Right forelimb (tissue), 1 donor: ENCODE results near the gene C16orf92.
"Not testable (repeated sequence)": the region's sequence is repeated elsewhere in the genome, so short reads cannot be mapped to it uniquely, and the experiment has no call there.

Experiments used
- DNase-seq: peaks from one replicate; pipeline ENCODE4 v3.0.0-alpha.2; 2018

Gene C16orf92

DNA sequence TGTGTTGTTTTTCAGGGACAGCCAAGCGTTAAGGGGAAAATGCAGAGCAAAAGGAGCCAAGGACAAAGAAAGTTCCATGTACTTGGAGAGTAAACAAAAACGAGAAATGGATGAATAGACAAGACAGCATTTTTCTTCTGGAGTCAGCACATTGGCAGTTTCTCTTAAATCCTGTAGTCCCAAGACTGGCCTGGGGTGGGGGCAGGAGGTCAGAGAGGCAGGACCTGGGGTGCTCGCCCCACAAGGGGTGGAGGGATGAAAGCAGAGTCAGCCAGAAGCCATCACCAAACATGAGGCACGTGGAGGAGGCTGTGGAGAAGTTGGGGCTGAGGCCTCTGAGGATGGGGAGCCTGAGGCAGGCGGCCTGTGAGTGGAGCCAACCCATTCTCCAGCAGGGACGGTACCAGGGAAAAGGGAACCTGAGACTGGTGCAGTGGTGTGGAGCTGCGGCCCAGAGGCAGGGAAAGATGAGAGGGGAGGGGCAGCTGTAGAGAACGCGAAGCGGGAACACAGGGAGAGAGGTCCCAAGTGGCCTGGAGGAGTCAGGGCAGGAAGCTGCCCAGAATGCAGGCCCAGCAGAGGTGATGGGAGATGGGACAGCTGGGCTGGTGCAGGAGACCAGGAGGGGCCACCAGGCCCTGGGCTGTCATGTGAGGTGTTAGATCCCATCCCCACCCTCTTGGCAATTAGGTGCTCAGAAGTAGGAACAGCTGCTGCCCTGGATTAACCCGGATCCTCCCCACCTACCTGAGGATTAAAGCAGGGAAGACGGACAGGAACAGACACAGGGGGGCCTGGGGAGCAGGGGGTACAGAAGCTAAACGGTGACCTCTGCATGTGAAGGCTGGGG, 4.8 kb downstream of the C16orf92 start:
- DNase-seq: no peak

DNA sequence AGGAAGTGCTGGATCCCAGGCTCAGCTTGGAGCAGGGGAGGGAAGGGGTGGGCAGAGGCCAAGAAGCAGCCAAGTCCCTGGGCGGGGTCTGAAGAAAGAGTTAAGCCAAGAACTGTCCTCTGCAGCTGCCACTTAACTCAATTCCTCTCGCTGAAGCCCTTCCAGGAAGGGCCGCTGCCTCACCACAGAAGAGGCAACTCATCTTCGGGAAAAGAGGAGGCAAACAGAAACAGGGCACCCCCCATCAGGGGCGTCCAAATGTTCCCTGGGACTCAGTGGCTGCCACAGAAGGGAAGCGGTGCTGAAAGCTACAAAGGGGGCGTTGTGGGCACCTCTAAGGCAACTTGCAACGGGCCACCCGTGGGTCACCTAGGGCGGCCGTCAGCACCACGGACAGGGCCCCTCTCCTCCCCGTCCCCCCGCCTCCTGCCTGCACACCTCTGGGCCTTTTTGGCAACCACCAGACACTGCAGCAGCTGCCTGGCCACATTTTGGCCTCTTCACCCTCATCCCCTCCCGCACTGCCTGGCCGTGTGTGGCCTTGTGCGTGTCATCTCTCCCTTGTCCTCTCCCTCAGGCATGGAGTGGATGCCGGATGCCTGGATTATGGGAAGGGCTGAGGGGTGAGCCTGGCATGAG, 5.6 kb downstream of the C16orf92 start:
- DNase-seq: peak; percentile 66

DNA sequence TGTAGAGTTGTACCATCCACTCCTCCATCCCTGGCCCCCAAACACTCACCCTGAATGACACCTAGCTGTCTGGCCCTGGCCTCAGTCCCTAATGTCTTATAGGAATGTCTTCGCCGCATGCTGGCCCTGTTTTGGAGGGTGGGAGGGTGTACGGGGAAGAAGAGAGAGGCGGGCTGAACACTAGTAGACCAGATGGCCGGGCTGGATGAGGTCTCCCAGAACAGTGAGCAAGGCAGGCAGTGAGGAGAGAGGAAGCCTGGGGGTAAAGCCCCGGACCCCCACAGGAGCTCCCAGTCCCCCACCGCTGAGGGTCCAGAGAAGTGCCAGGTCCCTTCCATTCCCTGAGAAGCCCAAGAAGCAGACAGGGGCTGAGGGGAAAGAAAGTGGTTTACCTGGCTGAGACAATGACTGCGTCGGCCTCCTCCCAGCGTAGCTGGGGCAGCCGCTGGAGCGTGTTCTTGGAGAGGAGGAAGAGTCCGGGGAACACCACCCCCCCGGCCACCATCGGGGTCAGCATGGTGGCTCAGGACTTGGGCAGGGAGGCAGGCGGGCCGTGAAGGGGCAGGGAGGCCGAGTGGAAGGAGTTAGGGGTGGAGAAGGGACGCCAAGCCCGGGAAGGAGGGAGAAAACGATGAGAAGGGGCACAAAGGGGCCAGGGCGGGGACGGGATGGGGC, 7.2 kb downstream of the C16orf92 start:
- no peak for DNase-seq

DNA sequence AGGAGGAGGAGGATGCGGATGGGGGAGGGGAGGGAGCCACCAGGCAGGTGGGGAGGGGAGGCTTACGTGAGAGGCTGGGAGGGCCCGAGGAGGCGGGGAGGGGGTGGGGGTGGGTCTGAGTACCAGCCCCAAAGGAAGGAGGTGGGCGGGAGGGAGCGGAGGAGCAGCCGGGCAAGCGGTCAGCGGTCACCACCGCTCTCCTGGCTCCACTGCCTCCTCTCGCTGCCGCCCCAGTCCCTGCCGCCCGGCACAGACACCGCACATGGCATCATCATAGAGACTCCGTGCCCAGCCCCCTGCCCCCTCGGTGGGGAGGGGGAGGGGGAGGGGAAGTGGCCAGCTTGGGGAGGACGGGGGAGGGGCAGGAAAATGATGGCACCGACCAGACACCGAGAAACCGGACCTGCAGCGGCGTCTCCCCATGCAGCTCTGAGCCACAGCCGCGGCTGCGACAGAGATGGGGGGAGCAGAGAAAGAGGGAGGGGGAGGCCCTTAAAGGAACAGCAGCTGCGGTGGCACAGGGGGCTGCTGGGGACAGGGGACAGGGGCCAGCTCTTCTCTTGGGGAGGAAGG, 7.9 kb downstream of the C16orf92 start, which contains the start of gene TLCD3B:
TLCD3B (minus strand) TSS at position 431 of the 573 bp plus-strand sequence. CDS start 744 bp downstream, outside the sequence.
- no peak for DNase-seq

DNA sequence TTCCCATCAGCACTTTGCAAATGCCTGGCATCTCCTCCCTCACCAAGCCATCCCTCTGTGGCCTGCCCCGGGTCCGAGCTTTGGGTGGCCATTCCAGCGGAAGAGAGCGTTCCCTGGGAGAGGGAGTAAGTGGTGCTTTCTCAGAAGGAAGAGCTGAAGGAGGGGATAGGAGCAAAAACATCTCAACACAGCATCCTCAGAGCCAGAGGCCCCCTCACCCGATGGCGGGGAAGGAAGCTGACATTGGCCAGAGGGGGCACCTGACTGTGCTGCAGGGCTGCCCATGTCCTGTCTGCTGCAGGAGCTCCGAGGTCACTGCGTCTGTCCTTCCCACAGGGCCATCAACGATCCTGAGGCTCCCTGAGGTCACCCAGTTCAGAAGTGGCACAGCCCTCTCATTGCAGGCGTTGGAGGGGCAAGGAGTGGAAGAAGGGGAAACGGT, 8.5 kb downstream of the C16orf92 start:
- no peak for DNase-seq

DNA sequence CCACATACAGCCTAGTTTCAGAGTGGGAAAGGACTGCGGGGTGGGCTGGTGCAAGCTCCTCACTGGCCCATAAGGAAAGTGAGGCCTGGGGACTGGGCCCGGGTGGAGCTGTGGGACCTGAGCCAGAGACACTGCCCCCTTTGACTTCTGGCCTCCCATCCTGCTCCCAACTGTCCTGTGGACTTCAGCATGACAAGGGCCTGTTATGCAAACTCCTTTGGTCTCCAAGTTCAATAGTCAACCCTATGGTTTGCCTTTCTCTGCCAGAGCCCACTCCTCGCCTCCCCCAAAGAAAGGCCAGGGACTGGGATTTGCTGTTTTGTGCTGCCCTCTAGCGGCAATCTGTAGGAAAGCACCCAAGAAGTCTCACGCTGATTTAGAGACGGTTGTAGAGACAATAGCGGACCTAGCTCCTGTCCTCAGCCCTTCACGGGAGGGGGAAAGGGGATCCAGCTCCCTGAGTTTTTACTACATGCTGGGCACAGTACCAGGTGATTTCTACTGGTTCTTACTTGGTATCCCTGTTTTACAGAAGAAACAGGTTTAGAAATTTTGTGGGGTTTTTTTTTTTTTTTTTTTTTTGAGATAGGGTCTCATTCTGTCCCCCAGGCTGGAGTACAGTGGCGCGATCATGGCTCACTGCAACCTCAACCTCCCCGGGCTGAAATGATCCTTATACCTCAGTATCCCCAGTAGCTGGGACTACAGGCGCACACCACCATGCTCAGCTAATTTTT, 9.3 kb downstream of the C16orf92 start:
- peak; percentile 68 for DNase-seq

DNA sequence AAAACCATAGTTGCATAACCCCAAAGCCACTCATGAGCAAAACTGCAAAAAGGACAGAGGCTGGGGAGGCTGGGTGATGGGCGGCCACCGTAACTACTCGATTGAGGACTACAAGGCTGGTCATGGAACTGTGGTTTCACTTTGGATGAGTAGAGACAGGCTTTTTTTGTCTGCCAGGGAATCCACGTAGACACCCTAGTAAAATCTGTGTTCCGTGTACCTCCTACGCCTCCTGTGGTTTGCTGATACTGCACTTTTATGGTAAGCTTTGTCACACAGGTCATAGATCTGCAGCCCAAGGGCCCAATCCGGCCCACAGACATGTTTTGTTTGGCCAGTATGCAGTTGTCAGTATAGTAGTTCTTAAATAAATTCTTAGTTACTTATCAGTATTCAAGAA, 10.3 kb downstream of the C16orf92 start:
- DNase-seq: no peak

DNA sequence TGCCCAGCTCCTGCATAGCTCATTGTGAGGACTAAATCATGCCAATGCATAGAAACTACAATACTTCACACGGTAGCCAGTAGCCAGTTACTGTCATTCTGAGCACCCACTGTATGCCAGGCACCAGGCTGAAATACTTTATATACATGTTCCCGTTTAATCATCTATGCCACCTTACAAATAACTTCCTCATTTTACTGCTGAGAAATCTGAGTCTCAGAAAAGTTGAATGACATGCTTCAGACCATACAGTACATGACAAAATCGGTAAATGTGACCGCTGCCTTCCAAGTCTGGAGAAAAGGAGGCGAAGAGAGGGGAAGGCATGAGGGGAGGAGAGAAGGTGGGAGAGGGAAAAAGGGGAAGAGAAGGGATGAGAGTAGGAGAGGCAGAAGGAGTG, 17.2 kb downstream of the C16orf92 start:
- DNase-seq: no peak

DNA sequence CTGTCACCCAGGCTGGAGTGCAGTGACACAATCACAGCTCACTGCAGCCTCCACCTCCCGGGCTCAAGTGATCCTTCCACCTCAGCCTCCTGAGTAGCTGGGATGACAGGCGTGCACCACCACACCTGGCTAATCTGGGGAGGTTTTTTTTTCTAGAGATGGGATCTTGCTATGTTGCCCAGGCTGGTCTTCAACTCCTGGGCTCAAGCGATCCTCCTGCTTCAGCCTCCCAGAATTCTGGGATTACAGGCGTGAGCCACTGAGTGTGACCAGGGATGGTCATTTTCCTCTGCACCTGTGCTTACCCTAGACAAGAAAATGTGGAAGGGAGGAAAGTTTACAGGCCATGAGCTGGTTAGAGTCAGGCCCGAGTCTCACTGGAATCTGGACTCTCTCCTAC, 17.7 kb downstream of the C16orf92 start:
- not testable (repeated sequence) for DNase-seq

DNA sequence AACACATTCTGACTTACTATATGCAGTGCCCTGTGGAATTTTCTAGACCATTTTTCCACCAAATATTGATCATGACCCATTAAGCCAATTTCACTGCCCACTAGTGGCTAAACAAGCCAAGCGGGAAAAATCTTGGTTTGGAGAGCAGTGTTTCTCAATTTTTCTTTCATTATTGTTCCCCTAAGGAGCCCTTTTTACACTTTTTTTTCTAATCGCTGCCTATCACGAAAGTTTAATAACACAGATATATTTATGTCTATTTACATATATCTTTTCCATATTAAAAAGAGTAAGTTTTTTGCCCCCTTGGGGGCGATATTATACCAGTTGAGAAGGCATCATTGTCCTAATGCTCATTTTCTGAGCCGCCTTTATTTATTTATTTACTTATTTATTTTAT, 18.8 kb downstream of the C16orf92 start:
- no peak for DNase-seq

DNA sequence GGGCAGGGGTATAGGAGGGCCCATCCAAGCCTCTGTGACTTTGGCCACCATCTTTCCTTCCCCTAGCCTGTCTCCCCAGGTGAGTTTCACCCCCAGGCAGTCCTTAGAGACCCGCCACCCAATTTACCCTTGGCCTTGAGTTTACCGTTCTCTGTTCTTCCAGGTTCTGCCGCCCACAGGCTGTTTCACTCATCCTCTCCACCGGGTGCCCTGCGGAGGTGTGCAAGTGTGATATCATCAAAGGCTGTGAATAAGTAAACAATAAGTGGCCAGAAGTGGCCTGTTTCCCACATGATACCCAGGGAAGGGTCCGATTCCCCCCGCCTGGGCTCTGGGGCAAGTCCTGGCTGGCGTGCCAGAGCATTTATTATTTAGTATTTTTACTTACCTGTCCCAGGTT, 23.2 kb downstream of the C16orf92 start:
- DNase-seq: no peak

DNA sequence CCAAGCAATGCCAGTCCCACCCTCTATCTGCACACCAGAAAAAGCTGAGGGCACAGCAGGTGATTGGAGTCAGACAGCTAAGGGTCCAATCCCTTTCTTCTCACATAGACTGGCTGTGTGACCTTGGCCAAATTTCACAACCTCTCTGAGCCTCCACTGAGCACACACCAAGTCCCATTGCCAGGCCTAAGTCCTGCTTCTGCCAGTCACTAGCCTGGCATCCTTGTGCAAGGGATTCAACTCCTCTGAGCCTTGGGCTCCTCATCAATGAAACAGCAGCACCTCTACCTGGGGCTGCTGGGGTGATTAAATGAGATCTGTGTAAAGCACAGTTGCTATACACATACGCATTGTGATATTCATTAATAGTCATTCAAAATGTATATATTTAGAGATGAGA, 23.6 kb downstream of the C16orf92 start:
- no peak for DNase-seq

DNA sequence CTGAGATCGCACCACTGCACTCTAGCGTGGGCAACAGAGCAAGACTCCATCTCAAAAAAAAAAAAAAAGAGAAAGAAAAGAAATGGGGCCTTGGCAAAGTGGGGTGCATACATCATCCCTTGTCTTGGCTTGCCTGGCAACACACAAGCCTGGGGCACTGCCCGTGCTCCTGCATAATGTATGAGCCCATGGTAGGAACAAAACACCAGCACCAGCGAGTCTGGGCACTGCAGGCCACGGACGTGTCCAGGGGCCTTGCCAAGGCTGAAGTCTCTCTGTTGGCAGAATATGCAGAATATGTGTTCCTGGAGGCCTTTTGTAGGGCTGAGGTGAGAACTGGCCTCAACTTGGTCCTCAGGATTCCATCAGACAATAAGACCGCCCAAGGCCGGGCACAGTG, 26.9 kb downstream of the C16orf92 start:
- no peak for DNase-seq

DNA sequence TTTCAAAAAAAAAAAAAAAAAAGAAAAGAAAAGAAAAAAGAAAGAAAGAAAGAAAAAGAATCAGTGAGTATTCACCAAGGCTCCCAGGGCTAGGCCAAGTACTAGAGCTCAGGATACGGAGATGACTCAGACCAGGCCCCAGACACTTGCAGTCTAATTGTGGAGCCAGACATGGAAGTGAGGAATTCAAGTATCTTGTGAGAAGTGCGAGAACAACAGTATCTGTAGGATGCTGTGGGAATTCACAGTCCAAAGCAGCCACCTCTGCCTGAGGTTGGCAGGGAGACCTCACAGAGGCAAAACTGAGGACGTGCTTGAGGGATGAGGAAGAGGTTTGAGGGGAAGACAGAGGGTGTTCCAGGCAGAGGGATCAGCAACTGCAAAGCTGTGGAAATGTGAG, 28.5 kb downstream of the C16orf92 start:
- no peak for DNase-seq

DNA sequence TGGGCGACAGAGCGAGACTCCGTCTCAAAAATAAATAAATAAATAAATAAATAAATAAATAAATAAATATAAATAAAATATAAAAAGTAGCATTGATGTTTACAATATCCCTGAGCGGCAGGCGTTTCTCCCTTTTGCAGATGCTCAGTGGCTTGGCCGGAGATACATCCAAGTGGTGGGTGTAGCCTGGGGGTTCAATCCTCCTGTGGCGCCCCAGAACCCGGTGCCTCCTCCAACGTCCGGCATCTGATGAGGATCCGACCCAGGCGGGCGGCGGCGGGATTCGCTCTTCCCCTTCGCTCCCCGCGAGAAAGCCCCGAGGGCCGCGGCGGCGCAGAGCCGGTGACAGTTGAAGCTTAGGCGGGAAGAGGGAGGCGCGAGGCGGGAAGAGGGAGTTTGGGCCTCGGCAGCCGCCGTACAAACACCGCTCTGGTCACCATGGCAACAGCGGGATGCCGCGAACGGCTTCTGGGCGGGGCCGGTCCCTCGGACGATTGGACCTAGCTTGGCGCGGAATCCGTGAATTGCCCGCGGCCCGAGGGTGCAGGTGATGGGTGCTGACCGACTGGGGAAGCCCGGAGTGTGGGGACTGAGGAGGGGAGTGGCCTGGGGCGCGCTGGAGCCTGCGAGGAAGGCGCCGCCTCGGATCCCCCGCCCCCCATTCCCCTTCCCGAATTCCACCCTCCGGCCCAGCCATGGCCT, 29.8 kb downstream of the C16orf92 start:
- peak; percentile 96 for DNase-seq

DNA sequence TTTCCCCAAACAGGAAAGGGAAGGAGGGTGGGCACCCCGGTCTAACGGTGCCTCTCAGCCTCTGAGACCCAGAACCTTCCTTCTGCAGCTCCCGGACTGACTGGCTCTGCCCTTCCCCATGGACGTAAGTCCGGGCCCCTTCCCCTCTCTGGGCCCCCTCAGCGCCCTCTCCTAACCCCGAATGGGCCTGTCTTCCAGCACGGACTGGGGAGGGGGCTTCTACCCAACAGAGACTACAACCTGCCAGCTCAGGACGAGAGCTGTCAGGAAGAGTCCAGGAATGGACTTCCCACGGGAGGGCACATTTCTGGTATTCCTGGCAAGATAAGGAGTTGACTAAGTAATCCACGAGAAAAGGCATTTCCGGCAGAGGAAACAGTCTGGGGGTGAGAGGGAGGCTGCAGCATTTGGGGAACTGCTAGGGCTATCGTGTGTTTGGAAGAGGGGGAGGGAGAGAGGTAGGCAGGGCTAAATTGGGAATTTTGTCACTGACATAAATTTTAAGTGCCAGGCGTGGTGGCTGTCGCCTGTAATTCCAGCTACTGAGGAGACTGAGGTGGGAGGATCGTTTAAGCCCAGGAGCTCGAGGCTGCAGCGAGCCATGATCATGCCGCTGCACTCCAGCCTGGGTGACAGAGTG, 30.5 kb downstream of the C16orf92 start:
- DNase-seq: no peak

DNA sequence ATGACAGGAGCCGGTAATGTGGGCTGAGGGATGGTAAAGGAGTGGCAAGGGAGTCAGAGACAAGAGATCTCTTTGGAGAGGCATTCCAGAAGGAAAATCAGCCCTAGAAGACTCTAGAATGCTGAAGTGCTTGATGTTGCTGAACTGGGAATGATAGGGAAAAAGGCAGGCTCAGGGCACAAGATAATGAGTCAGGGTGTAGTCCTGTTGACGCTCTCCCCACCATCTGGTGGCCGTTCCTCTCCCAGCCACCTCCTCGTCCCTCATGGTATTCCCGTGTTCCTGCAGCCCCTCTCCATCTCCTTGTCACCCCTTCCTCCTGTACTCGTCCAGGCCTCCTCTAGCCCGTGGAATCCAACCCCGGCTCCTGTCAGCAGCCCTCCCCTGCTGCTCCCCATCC, 31.5 kb downstream of the C16orf92 start:
- DNase-seq: no peak

DNA sequence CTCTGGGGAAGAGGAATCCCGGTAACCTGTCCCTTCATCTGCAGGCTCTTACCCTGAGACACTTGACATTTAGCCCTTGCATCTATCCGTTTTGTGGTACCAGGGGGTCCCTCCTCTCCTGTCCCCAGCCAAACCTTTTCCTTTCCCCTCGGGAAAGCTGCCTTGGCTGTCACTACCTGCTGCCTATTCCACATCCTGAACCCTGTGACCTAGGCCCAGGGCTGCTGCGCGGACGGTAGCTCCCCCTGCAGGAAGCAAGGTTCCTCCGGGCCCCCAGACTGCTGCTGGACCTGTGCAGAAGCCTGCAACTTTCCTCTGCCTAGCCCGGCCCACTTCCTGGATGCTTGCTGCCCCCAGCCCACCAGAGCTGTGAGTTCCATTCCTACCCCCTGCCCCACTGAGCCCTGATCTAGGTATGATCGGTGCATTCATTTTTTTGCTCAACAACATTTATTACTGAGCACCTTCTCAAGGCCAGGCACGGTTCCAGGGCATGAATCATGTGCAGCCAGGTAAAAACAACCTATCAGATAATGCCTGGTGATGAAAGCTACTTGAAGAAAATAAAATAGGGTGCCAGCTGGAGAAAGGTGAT, 32.1 kb downstream of the C16orf92 start:
- DNase-seq: no peak

DNA sequence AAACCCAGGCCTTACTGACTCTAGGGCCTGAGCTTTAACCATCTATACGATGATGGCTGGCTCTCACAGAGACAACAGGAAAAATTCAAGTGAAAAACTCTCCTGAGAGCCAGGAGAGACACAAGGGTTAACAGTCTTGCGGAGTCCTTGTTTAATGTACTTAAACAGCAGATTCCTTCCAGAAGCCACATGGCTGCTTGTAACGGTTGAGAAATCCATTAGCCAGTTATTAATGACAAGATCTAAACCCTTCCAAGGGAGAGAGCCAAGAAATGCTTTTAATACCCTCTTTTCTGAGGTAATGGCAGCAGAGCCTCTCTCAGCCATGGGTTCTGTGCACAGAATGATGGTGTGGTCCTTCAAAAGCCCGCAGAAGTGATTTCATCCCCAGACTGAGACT, 37.3 kb downstream of the C16orf92 start:
- no peak for DNase-seq

DNA sequence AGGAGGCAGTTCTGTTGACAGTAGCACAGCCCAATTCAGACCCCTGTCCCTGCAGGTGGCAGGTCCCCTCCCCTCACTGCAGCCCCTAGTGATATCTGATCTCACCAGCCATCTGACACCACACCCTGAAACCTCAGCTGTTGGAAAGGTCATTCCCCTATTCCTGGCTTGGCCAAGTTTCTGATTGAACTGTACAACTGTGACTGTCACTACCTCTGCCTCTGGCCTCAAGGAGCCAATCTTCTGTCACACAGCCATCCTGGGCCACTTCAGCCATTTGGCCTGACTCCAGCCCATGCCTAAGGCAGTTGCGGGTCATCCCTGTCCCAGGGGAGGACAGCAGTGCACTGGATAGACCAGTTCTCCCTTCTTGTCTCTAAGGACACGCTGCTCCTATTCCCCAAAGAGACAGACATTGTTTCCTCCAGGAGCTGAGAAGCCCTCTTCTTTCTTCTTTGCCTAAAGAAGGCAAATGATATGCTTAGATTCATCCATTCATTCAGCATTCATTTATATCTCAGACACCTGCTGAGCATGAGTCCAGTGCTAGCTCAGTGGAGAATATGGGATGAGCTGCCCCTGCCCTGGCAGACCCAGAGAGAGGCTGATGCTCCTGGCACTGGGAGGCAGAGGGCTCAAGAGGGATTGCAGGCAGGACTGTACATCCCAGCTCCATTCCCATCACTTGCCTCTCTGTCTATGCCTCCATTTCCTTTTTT, 38.0 kb downstream of the C16orf92 start:
- peak; percentile 57 for DNase-seq
